22Rv1 (cell line): ENCODE results near the gene TUBA1B.
"Not testable (repeated sequence)": the region's sequence is repeated elsewhere in the genome, so short reads cannot be mapped to it uniquely, and the experiment has no call there.

Source experiments
- H3K27ac ChIP-seq: fragments of 450-650 bp; 2 replicates; pipeline ENCODE4 v1.5.1; 2017
- CTCF ChIP-seq: fragments of 450-650 bp; IDR thresholded peaks from 2 replicates; pipeline ENCODE4 v1.5.1; 2017; ENCODE audit warnings: mild to moderate bottlenecking
- ZFX ChIP-seq: fragments of 450-650 bp; IDR thresholded peaks from 2 replicates; pipeline ENCODE4 v1.6.1; 2017; ENCODE audit warnings: antibody characterized with exemption, borderline replicate concordance

The TUBA1B gene

GRCh38 chr12:49154221-49154620, 23.0 kb upstream of the TUBA1B start:
- TF ChIP-seq CTCF (no peak), ZFX (no peak)
- H3K27ac ChIP-seq = no peak overlapping the region

- TF ChIP-seq CTCF (no peak), ZFX (no peak)
- no peak overlapping the region for H3K27ac ChIP-seq
Measured at GRCh38 chr12:49147384-49147783, 16.2 kb upstream of the TUBA1B start.

GRCh38 chr12:49146406-49146805, 15.2 kb upstream of the TUBA1B start:
- no peak overlapping the region for H3K27ac ChIP-seq
- no peak for TF ChIP-seq CTCF
- TF ChIP-seq ZFX = no peak

GRCh38 chr12:49144384-49144783, 13.2 kb upstream of the TUBA1B start:
- no peak for TF ChIP-seq ZFX
- TF ChIP-seq CTCF = no peak
- H3K27ac ChIP-seq = no peak overlapping the region

- TF ChIP-seq CTCF (no peak), ZFX (no peak)
- no peak overlapping the region for H3K27ac ChIP-seq
Measured at GRCh38 chr12:49138999-49139398, 7.8 kb upstream of the TUBA1B start.

GRCh38 chr12:49138587-49138986, 7.4 kb upstream of the TUBA1B start:
- TF ChIP-seq CTCF (no peak), ZFX (no peak)
- H3K27ac ChIP-seq = no peak overlapping the region

GRCh38 chr12:49137476-49137875, 6.3 kb upstream of the TUBA1B start:
- H3K27ac ChIP-seq = no peak overlapping the region
- TF ChIP-seq ZFX (no peak), CTCF (no peak)

GRCh38 chr12:49136997-49137396, 5.8 kb upstream of the TUBA1B start:
- not testable (repeated sequence) for H3K27ac ChIP-seq
